ENCODE data around the gene DGLUCY.

DNA sequence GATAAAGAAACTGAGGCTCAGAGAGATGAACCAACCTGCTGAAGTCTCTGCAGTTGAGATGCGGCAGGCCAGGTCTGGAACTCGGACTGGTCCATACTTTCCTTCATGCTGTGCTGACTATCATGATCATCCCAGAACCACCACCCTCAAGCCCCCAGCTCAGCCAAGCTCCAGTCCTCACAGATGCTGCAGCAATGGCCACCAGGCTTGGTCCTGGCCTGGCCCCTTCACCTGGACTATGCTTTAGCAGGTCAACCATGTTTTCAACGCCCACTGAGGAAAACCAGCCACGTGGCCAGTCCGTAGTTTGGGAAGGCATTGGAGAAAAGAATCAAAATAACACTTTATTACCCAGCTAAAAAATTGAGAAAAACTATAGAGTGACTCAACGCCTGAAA, 129.2 kb downstream of the DGLUCY start:
- TF ChIP-seq, protein P1, sequence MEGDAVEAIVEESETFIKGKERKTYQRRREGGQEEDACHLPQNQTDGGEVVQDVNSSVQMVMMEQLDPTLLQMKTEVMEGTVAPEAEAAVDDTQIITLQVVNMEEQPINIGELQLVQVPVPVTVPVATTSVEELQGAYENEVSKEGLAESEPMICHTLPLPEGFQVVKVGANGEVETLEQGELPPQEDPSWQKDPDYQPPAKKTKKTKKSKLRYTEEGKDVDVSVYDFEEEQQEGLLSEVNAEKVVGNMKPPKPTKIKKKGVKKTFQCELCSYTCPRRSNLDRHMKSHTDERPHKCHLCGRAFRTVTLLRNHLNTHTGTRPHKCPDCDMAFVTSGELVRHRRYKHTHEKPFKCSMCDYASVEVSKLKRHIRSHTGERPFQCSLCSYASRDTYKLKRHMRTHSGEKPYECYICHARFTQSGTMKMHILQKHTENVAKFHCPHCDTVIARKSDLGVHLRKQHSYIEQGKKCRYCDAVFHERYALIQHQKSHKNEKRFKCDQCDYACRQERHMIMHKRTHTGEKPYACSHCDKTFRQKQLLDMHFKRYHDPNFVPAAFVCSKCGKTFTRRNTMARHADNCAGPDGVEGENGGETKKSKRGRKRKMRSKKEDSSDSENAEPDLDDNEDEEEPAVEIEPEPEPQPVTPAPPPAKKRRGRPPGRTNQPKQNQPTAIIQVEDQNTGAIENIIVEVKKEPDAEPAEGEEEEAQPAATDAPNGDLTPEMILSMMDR (IDR thresholded peaks at IDR 0.05), result no peak
- TF ChIP-seq POLR2A (IDR thresholded peaks at IDR 0.05) (no peak), POLR2AphosphoS5 (IDR thresholded peaks at IDR 0.05) (no peak)

Data from prostate gland (tissue), 2 donors.